ENCODE measurements around the gene ERBB4.
"Not testable (repeated sequence)": the region's sequence is repeated elsewhere in the genome, so short reads cannot be mapped to it uniquely, and the experiment has no call there.

ERBB4 gene

GRCh38 chr2:211611061-211611518 lies 927.5 kb downstream of the ERBB4 start:
- Histone ChIP-seq H3K27ac (ENCODE audit: low read depth, low read length) (no peak overlapping the region), H3K4me1 (ENCODE audit: control insufficient read depth, low read length) (no peaks in the 10 kb centered on the region), H4K20me1 (ENCODE audit: control insufficient read depth, insufficient read depth, low read depth, low read length) (no peaks in the 10 kb centered on the region), H3K4me2 (ENCODE audit: low read length) (no peak overlapping the region), H3K9me2 (replicated peaks; ENCODE audit: control insufficient read depth, low read length) (no peaks in the 10 kb centered on the region), H3K79me2 (ENCODE audit: control insufficient read depth, low read length) (no peaks in the 10 kb centered on the region), H3K4me3 (ENCODE audit: low read length) (no peak overlapping the region), H3K9me3 (ENCODE audit: control insufficient read depth, insufficient read depth, low read length) (no peaks in the 10 kb centered on the region), H3K27me3 (ENCODE audit: control insufficient read depth, low read length) (no peaks in the 10 kb centered on the region), H3K36me3 (ENCODE audit: control insufficient read depth, low read length) (no peaks in the 10 kb centered on the region), H3F3A (ENCODE audit: control insufficient read depth, insufficient read depth) (no peaks in the 10 kb centered on the region)
- TF ChIP-seq CTCF (IDR thresholded peaks at IDR 0.05; ENCODE audit: low read depth, low read length, poor library complexity, severe bottlenecking) (no peak), EZH2phosphoT487 (IDR thresholded peaks at IDR 0.05; ENCODE audit: borderline replicate concordance, low read length) (no peak)

GRCh38 chr2:211609127-211609526 lies 929.5 kb downstream of the ERBB4 start:
- H3K36me3 ChIP-seq (ENCODE audit: control insufficient read depth, low read length) = no peaks in the 10 kb centered on the region
- H3K4me1 ChIP-seq (ENCODE audit: control insufficient read depth, low read length) = no peaks in the 10 kb centered on the region
- no peaks in the 10 kb centered on the region for H3K79me2 ChIP-seq (ENCODE audit: control insufficient read depth, low read length)
- H3K4me2 ChIP-seq (ENCODE audit: low read length) = no peak overlapping the region
- no peaks in the 10 kb centered on the region for H3K9me3 ChIP-seq (ENCODE audit: control insufficient read depth, insufficient read depth, low read length)
- H3K9me2 ChIP-seq (replicated peaks; ENCODE audit: control insufficient read depth, low read length) = no peaks in the 10 kb centered on the region
- H3F3A ChIP-seq (ENCODE audit: control insufficient read depth, insufficient read depth) = no peaks in the 10 kb centered on the region
- H3K27ac ChIP-seq (ENCODE audit: low read depth, low read length) = no peak overlapping the region
- H3K4me3 ChIP-seq (ENCODE audit: low read length) = no peak overlapping the region
- no peak for TF ChIP-seq CTCF (IDR thresholded peaks at IDR 0.05; ENCODE audit: low read depth, low read length, poor library complexity, severe bottlenecking)
- TF ChIP-seq EZH2phosphoT487 (IDR thresholded peaks at IDR 0.05; ENCODE audit: borderline replicate concordance, low read length) = no peak
- H3K27me3 ChIP-seq (ENCODE audit: control insufficient read depth, low read length) = no peaks in the 10 kb centered on the region
- H4K20me1 ChIP-seq (ENCODE audit: control insufficient read depth, insufficient read depth, low read depth, low read length) = no peaks in the 10 kb centered on the region

GRCh38 chr2:211599146-211599545 lies 939.5 kb downstream of the ERBB4 start:
- no peaks in the 10 kb centered on the region for H4K20me1 ChIP-seq (ENCODE audit: control insufficient read depth, insufficient read depth, low read depth, low read length)
- H3K4me1 ChIP-seq (ENCODE audit: control insufficient read depth, low read length) = no peaks in the 10 kb centered on the region
- no peak overlapping the region for H3K4me3 ChIP-seq (ENCODE audit: low read length)
- H3K79me2 ChIP-seq (ENCODE audit: control insufficient read depth, low read length) = no peaks in the 10 kb centered on the region
- no peaks in the 10 kb centered on the region for H3K9me2 ChIP-seq (replicated peaks; ENCODE audit: control insufficient read depth, low read length)
- no peak overlapping the region for H3K27ac ChIP-seq (ENCODE audit: low read depth, low read length)
- no peaks in the 10 kb centered on the region for H3K9me3 ChIP-seq (ENCODE audit: control insufficient read depth, insufficient read depth, low read length)
- H3K4me2 ChIP-seq (ENCODE audit: low read length) = no peak overlapping the region
- no peaks in the 10 kb centered on the region for H3K27me3 ChIP-seq (ENCODE audit: control insufficient read depth, low read length)
- H3K36me3 ChIP-seq (ENCODE audit: control insufficient read depth, low read length) = no peaks in the 10 kb centered on the region
- TF ChIP-seq EZH2phosphoT487 (IDR thresholded peaks at IDR 0.05; ENCODE audit: borderline replicate concordance, low read length) = no peak
- TF ChIP-seq CTCF (IDR thresholded peaks at IDR 0.05; ENCODE audit: low read depth, low read length, poor library complexity, severe bottlenecking) = no peak
- no peaks in the 10 kb centered on the region for H3F3A ChIP-seq (ENCODE audit: control insufficient read depth, insufficient read depth)

- H3K9me3 ChIP-seq (ENCODE audit: control insufficient read depth, insufficient read depth, low read length) = no peaks in the 10 kb centered on the region
- H3F3A ChIP-seq (ENCODE audit: control insufficient read depth, insufficient read depth) = no peaks in the 10 kb centered on the region
- H3K27me3 ChIP-seq (ENCODE audit: control insufficient read depth, low read length) = no peaks in the 10 kb centered on the region
- H3K79me2 ChIP-seq (ENCODE audit: control insufficient read depth, low read length) = no peaks in the 10 kb centered on the region
- H3K4me3 ChIP-seq (ENCODE audit: low read length) = no peak overlapping the region
- H3K4me1 ChIP-seq (ENCODE audit: control insufficient read depth, low read length) = no peaks in the 10 kb centered on the region
- H4K20me1 ChIP-seq (ENCODE audit: control insufficient read depth, insufficient read depth, low read depth, low read length) = no peaks in the 10 kb centered on the region
- no peak for TF ChIP-seq EZH2phosphoT487 (IDR thresholded peaks at IDR 0.05; ENCODE audit: borderline replicate concordance, low read length)
- TF ChIP-seq CTCF (IDR thresholded peaks at IDR 0.05; ENCODE audit: low read depth, low read length, poor library complexity, severe bottlenecking) = no peak
- no peak overlapping the region for H3K27ac ChIP-seq (ENCODE audit: low read depth, low read length)
- H3K36me3 ChIP-seq (ENCODE audit: control insufficient read depth, low read length) = no peaks in the 10 kb centered on the region
- H3K4me2 ChIP-seq (ENCODE audit: low read length) = no peak overlapping the region
- H3K9me2 ChIP-seq (replicated peaks; ENCODE audit: control insufficient read depth, low read length) = no peaks in the 10 kb centered on the region
Observed at GRCh38 chr2:211598238-211598637, 940.4 kb downstream of the ERBB4 start.

- not testable (repeated sequence) for H3K27me3 ChIP-seq (ENCODE audit: control insufficient read depth, low read length); H3K9me3 ChIP-seq (ENCODE audit: control insufficient read depth, insufficient read depth, low read length); H3K27ac ChIP-seq (ENCODE audit: low read depth, low read length); H3K4me1 ChIP-seq (ENCODE audit: control insufficient read depth, low read length); H3K9me2 ChIP-seq (replicated peaks; ENCODE audit: control insufficient read depth, low read length); H3K4me3 ChIP-seq (ENCODE audit: low read length); H3K4me2 ChIP-seq (ENCODE audit: low read length); H4K20me1 ChIP-seq (ENCODE audit: control insufficient read depth, insufficient read depth, low read depth, low read length); H3K36me3 ChIP-seq (ENCODE audit: control insufficient read depth, low read length); H3F3A ChIP-seq (ENCODE audit: control insufficient read depth, insufficient read depth); H3K79me2 ChIP-seq (ENCODE audit: control insufficient read depth, low read length)
Observed at GRCh38 chr2:211592006-211592405, 946.6 kb downstream of the ERBB4 start.

Measured in DOHH2 (cell line).